ENCODE results near the gene TGOLN2. TPM values are rescaled to one million over a fixed set of nuclear protein-coding genes. Genes with fewer than 3 reads are reported as not detected.
"Not testable (repeated sequence)": the region's sequence is repeated elsewhere in the genome, so short reads cannot be mapped to it uniquely, and the experiment has no call there.

TGOLN2 gene
- total and polyA plus RNA-seq, 4 donors: 56.7 to 114 (median 67.5) TPM

GRCh38 chr2:85330839-85331636 lies 3.2 kb upstream of the TGOLN2 start:
- Histone ChIP-seq H3K4me1 (ENCODE audit: control insufficient read depth in 4 of 4, insufficient read depth in 4 of 4, low read length in 3 of 4) (peaks cover 0 to 21% (median 8%) of the 10 kb centered on the region in 4 donors), H3K27me3 (ENCODE audit: control insufficient read depth in 4 of 4, insufficient read depth in 4 of 4, low read length in 3 of 4) (no peaks in the 10 kb centered on the region), H3K4me3 (ENCODE audit: low read depth in 1 of 3, low read length in 3 of 3) (no peak overlapping the region), H3K9me3 (ENCODE audit: control insufficient read depth in 4 of 4, low read length in 3 of 4) (no peaks in the 10 kb centered on the region), H3K36me3 (ENCODE audit: control insufficient read depth in 4 of 4, insufficient read depth in 3 of 4, low read depth in 1 of 4, low read length in 3 of 4) (no peaks in the 10 kb centered on the region), H3K27ac (ENCODE audit: low read depth in 1 of 2, low read length in 2 of 2) (no peak overlapping the region), H3K9ac (ENCODE audit: low read depth in 1 of 2, low read length in 2 of 2) (no peak overlapping the region)
- 88% methylated on average over 13 of the region's 13 CpGs for WGBS
- DNase-seq (ENCODE audit: low spot score): no peak
- TF ChIP-seq YY1 (IDR thresholded peaks at IDR 0.05) (no peak), TAF1 (conservative IDR thresholded peaks at IDR 0.05) (no peak), SP1 (IDR thresholded peaks at IDR 0.05) (no peak), NR2F2 (IDR thresholded peaks at IDR 0.05) (no peak), JUND (IDR thresholded peaks at IDR 0.05) (no peak)

GRCh38 chr2:85329701-85330100 lies 1.9 kb upstream of the TGOLN2 start:
- peaks cover 0 to 34% (median 20%) of the 10 kb centered on the region in 4 donors for H3K4me1 ChIP-seq (ENCODE audit: control insufficient read depth in 4 of 4, insufficient read depth in 4 of 4, low read length in 3 of 4)
- WGBS: 95% methylated on average over 3 of the region's 3 CpGs
- not testable (repeated sequence) for DNase-seq (ENCODE audit: low spot score); H3K27ac ChIP-seq (ENCODE audit: low read depth in 1 of 2, low read length in 2 of 2); H3K4me3 ChIP-seq (ENCODE audit: low read depth in 1 of 3, low read length in 3 of 3); H3K9me3 ChIP-seq (ENCODE audit: control insufficient read depth in 4 of 4, low read length in 3 of 4); H3K9ac ChIP-seq (ENCODE audit: low read depth in 1 of 2, low read length in 2 of 2); H3K27me3 ChIP-seq (ENCODE audit: control insufficient read depth in 4 of 4, insufficient read depth in 4 of 4, low read length in 3 of 4); H3K36me3 ChIP-seq (ENCODE audit: control insufficient read depth in 4 of 4, insufficient read depth in 3 of 4, low read depth in 1 of 4, low read length in 3 of 4)

- H3K27me3 ChIP-seq (ENCODE audit: control insufficient read depth in 4 of 4, insufficient read depth in 4 of 4, low read length in 3 of 4): no peaks in the 10 kb centered on the region
- H3K4me3 ChIP-seq (ENCODE audit: low read depth in 1 of 3, low read length in 3 of 3): no peak overlapping the region
- H3K27ac ChIP-seq (ENCODE audit: low read depth in 1 of 2, low read length in 2 of 2): no peak overlapping the region
- no peak for TF ChIP-seq REST (IDR thresholded peaks at IDR 0.05)
- no peak for TF ChIP-seq JUND (IDR thresholded peaks at IDR 0.05)
- no peak for TF ChIP-seq RAD21 (IDR thresholded peaks at IDR 0.05)
- TF ChIP-seq TAF1 (conservative IDR thresholded peaks at IDR 0.05): no peak
- no peak for TF ChIP-seq YY1 (IDR thresholded peaks at IDR 0.05)
- no peak for TF ChIP-seq FOXA2 (IDR thresholded peaks at IDR 0.05)
- no peak for TF ChIP-seq HNF4G (IDR thresholded peaks at IDR 0.05)
- no peak for TF ChIP-seq HNF4A (conservative IDR thresholded peaks at IDR 0.05)
- TF ChIP-seq, protein P1, sequence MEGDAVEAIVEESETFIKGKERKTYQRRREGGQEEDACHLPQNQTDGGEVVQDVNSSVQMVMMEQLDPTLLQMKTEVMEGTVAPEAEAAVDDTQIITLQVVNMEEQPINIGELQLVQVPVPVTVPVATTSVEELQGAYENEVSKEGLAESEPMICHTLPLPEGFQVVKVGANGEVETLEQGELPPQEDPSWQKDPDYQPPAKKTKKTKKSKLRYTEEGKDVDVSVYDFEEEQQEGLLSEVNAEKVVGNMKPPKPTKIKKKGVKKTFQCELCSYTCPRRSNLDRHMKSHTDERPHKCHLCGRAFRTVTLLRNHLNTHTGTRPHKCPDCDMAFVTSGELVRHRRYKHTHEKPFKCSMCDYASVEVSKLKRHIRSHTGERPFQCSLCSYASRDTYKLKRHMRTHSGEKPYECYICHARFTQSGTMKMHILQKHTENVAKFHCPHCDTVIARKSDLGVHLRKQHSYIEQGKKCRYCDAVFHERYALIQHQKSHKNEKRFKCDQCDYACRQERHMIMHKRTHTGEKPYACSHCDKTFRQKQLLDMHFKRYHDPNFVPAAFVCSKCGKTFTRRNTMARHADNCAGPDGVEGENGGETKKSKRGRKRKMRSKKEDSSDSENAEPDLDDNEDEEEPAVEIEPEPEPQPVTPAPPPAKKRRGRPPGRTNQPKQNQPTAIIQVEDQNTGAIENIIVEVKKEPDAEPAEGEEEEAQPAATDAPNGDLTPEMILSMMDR (IDR thresholded peaks at IDR 0.05; ENCODE audit: low read depth, low read length, missing input control): no peak
- no peak for TF ChIP-seq MAX (IDR thresholded peaks at IDR 0.05)
- no peak for TF ChIP-seq FOXA1 (IDR thresholded peaks at IDR 0.05)
- no peak for TF ChIP-seq NR2F2 (IDR thresholded peaks at IDR 0.05)
- TF ChIP-seq RXRA (IDR thresholded peaks at IDR 0.05): no peak
- TF ChIP-seq EGR1 (IDR thresholded peaks at IDR 0.05; ENCODE audit: low read depth in 2 of 2): no peak
- TF ChIP-seq ATF3 (IDR thresholded peaks at IDR 0.05): no peak
- TF ChIP-seq, protein P2, sequence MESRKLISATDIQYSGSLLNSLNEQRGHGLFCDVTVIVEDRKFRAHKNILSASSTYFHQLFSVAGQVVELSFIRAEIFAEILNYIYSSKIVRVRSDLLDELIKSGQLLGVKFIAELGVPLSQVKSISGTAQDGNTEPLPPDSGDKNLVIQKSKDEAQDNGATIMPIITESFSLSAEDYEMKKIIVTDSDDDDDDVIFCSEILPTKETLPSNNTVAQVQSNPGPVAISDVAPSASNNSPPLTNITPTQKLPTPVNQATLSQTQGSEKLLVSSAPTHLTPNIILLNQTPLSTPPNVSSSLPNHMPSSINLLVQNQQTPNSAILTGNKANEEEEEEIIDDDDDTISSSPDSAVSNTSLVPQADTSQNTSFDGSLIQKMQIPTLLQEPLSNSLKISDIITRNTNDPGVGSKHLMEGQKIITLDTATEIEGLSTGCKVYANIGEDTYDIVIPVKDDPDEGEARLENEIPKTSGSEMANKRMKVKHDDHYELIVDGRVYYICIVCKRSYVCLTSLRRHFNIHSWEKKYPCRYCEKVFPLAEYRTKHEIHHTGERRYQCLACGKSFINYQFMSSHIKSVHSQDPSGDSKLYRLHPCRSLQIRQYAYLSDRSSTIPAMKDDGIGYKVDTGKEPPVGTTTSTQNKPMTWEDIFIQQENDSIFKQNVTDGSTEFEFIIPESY (IDR thresholded peaks at IDR 0.05): no peak
- TF ChIP-seq SP1 (IDR thresholded peaks at IDR 0.05): no peak
- no peak for DNase-seq (ENCODE audit: low spot score)
- H3K4me1 ChIP-seq (ENCODE audit: control insufficient read depth in 4 of 4, insufficient read depth in 4 of 4, low read length in 3 of 4): peaks cover 0 to 39% (median 25%) of the 10 kb centered on the region in 4 donors
- no peak overlapping the region for H3K9ac ChIP-seq (ENCODE audit: low read depth in 1 of 2, low read length in 2 of 2)
- H3K36me3 ChIP-seq (ENCODE audit: control insufficient read depth in 4 of 4, insufficient read depth in 3 of 4, low read depth in 1 of 4, low read length in 3 of 4): no peaks in the 10 kb centered on the region
- H3K9me3 ChIP-seq (ENCODE audit: control insufficient read depth in 4 of 4, low read length in 3 of 4): no peaks in the 10 kb centered on the region
Observed at GRCh38 chr2:85329181-85329651, 1.4 kb upstream of the TGOLN2 start.
